Left ventricle myocardium inferior (tissue), 1 donor: ENCODE data around the gene TFR2. TPM values are rescaled to one million over a fixed set of nuclear protein-coding genes. Genes with fewer than 3 reads are reported as not detected.

ENCODE experiments used
- DNase-seq: peaks from one replicate; pipeline ENCODE4 v3.0.0-alpha.2; 2020
- H3K27ac ChIP-seq: fragments of 200-600 bp; replicated peaks from 2 replicates; pipeline ENCODE4 v1.8.0; 2021
- H3K27me3 ChIP-seq: fragments of 200-600 bp; 2 replicates; pipeline ENCODE4 v1.8.0; 2021; ENCODE audit warnings: low read depth
- H3K36me3 ChIP-seq: fragments of 200-600 bp; 2 replicates; pipeline ENCODE4 v1.8.0; 2021
- H3K4me1 ChIP-seq: fragments of 200-600 bp; 2 replicates; pipeline ENCODE4 v1.8.0; 2021
- H3K4me3 ChIP-seq: fragments of 200-600 bp; 2 replicates; pipeline ENCODE4 v1.8.0; 2021; ENCODE audit warnings: mild to moderate bottlenecking, moderate library complexity
- H3K9me3 ChIP-seq: fragments of 200-600 bp; replicated peaks from 2 replicates; pipeline ENCODE4 v1.8.0; 2021
- CTCF ChIP-seq: fragments of 200-600 bp; IDR thresholded peaks from 2 replicates; pipeline ENCODE4 v1.8.0; 2021; ENCODE audit warnings: antibody characterized with exemption, mild to moderate bottlenecking, borderline replicate concordance
- intact Hi-C: fragments of 100-400 bp; cut with micrococcal nuclease; formaldehyde crosslinking; loops from one replicate; pipeline ENCODE4 v1.11.0; 2022
- total RNA-seq: library from RNA; stranded (reverse); fragmentation: NEBNext Ultra II Directional; extraction: Animal tissue kit (Norgen Biotek cat#: 25700); gene quantifications from one replicate; pipeline ENCODE4 v1.2.1, GENCODE V29; 2021
- donor health status: DM: no; HTN: yes; CAD: no; lungs with severe emphysema.

Gene TFR2
- total RNA-seq, 1 donor from 2014 or later: 0.25 TPM

DNA sequence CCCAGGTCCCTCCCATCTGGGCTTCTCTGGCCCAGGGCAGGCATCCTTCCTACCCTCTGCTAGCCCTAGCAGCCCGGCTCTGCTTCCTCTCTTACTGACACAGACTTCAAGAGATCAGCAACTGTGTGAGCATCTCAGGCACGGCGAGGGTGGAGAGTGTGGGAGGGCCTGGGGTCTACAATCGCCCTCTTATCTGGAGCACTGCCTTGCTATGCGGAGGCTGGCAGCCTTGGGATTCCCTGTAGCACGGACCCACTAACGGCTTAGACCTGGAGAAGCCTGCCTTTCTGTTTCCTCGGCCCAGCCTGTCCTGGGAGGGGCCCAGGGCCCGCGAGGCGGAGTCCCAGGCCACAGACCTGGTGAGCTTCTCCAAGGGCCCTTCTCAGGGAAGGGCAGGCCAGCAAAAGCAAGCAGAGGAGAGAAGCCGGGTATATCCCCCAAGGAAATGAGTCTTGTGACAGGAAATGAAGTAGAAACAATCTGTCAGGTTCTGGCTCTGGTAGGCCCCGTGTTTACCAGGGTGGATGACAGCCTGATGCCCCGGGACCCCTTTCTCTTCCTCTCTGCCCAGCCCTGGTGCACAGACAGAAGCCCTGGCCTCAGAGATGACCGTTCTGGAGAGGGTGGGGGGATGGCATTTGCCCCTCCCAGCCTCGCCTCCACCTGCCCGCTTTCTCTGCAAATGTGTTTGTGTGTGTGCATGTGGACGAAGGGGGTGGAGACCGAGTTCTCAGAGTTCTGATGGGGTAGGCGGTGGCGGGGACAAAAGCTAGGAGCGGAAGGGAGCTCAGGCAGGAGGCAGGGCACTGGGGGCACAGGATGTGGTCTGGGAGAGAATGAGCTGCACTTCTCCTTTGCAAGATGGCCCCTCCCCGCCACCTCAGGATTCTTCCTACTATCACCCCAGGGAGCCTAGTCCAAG, 58.0 kb downstream of the TFR2 start:
- no peak for TF ChIP-seq CTCF
- peak; percentile 68 for DNase-seq
- Histone ChIP-seq H3K4me3 (peak overlapping the region; percentile 100), H3K36me3 (peaks cover 39% of the 10 kb centered on the region), H3K9me3 (no peaks in the 10 kb centered on the region), H3K27ac (peak overlapping the region; percentile 98), H3K27me3 (no peaks in the 10 kb centered on the region), H3K4me1 (peaks cover 55% of the 10 kb centered on the region)
- intact Hi-C loops: loop anchor here (10.0 kb wide), 1 partner anchor 111 kb away; the partner anchor contains the start of gene GIGYF1

GRCh38 chr7:100582650-100583049, 58.7 kb downstream of the TFR2 start:
- DNase-seq: no peak
- Histone ChIP-seq H3K27ac (peak overlapping the region; percentile 98), H3K4me1 (peaks cover 55% of the 10 kb centered on the region), H3K27me3 (no peaks in the 10 kb centered on the region), H3K4me3 (peak overlapping the region; percentile 100), H3K9me3 (no peaks in the 10 kb centered on the region), H3K36me3 (peaks cover 46% of the 10 kb centered on the region)
- intact Hi-C loops: loop anchor here (10.0 kb wide), 1 partner anchor 112 kb away; the partner anchor contains the start of gene GIGYF1
- TF ChIP-seq CTCF: no peak

DNA sequence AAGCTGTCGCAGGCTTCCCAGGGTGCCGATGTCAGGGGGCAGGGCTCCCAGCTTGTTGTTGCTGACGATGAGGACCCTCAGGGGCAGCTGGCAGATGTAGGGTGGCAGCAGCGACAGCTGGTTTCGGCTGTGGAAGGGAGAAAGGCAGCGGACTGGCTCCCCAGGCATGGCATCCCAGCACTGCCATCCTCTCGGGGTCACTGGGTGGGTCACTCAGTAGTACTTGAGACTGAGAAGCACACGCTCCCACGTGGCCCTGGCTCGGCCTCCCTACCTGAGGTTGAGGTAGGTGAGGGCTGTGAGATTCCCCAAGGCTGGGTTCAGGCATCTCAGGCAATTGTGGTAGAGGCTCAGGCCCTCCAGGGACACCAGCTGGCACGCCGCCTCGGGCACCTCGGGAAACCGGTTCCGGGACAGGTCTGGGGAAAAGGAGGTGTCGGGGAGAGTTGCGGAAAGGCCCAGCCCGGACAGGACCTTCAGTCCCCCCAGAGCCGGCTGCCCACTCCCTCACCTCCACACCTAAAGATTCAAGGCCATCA, 59.2 kb downstream of the TFR2 start:
- DNase-seq: no peak
- Histone ChIP-seq H3K36me3 (peaks cover 52% of the 10 kb centered on the region), H3K27me3 (no peaks in the 10 kb centered on the region), H3K27ac (peak overlapping the region; percentile 98), H3K4me1 (peaks cover 50% of the 10 kb centered on the region), H3K9me3 (no peaks in the 10 kb centered on the region), H3K4me3 (no peak overlapping the region)
- TF ChIP-seq CTCF: no peak
- intact Hi-C loops: loop anchor here (10.0 kb wide), 1 partner anchor 113 kb away; the partner anchor contains the start of gene GIGYF1

- no peak for DNase-seq
- H3K4me1 ChIP-seq: peaks cover 42% of the 10 kb centered on the region
- no peak for TF ChIP-seq CTCF
- peaks cover 66% of the 10 kb centered on the region for H3K36me3 ChIP-seq
- H3K4me3 ChIP-seq: no peak overlapping the region
- H3K9me3 ChIP-seq: no peaks in the 10 kb centered on the region
- no peaks in the 10 kb centered on the region for H3K27me3 ChIP-seq
- H3K27ac ChIP-seq: no peak overlapping the region
- intact Hi-C loops: loop anchor here (10.0 kb wide), 1 partner anchor 114 kb away; the partner anchor contains the start of gene GIGYF1
These were observed 60.7 kb downstream of the TFR2 start for GRCh38 chr7:100580466-100581283.
